Peyer's patch (tissue), 4 donors: ENCODE measurements around the gene ATP6V0D1.
A peak's percentile ranks its signal among the peaks of the same experiment; 100 is the strongest.

Experiments used
- CTCF ChIP-seq, 6 experiments: fragments of 450-650 bp in 4 of 6; fragments of 200-600 bp in 2 of 6; sonication (generic) in 1 of 6; IDR thresholded peaks; one replicate each; pipeline ENCODE4 v1.5.1; 2017 to 2019; ENCODE audit warnings: antibody characterized with exemption in 6 of 6, mild to moderate bottlenecking in 3 of 6, moderate library complexity in 1 of 6
- POLR2A ChIP-seq, 2 donors: fragments of 450-650 bp; IDR thresholded peaks; one replicate each; pipeline ENCODE4 v1.5.1; 2017; ENCODE audit warnings: antibody characterized with exemption in 2 of 2, mild to moderate bottlenecking in 2 of 2, moderate library complexity in 2 of 2

- TF ChIP-seq CTCF (IDR thresholded peaks at IDR 0.05): peak in 2 of 6 experiments; percentile 29
- peak; percentile 50 to 79 for TF ChIP-seq POLR2A (IDR thresholded peaks at IDR 0.05)
These were observed 19.2 kb downstream of the ATP6V0D1 start for GRCh38 chr16:67461600-67462278.
